DMS 273 treated with DMSO at 0.1 percent for 48 hours (cell line): ENCODE results near the gene SLC45A3.
A peak's percentile ranks its signal among the peaks of the same experiment; 100 is the strongest.
"Not testable (repeated sequence)": the region's sequence is repeated elsewhere in the genome, so short reads cannot be mapped to it uniquely, and the experiment has no call there.

Source experiments
- DNase-seq: peaks from one replicate; lab custom pipeline; 2025; lab: John Stamatoyannopoulos, UW

Gene SLC45A3

GRCh38 chr1:205680073-205680851 is at the start of gene SLC45A3:
Gene SLC45A3 (minus strand): TSS chr1:205680509. CDS start chr1:205664656, 15,853 bp downstream.
- DNase-seq: no peak

GRCh38 chr1:205726619-205727125 is 46.4 kb upstream of the SLC45A3 start:
- DNase-seq: no peak

GRCh38 chr1:205725514-205725913 is 45.2 kb upstream of the SLC45A3 start:
- DNase-seq: no peak

GRCh38 chr1:205720740-205721139 is 40.4 kb upstream of the SLC45A3 start:
- DNase-seq: not testable (repeated sequence)

GRCh38 chr1:205719762-205720161 is 39.5 kb upstream of the SLC45A3 start:
- DNase-seq: no peak

GRCh38 chr1:205719015-205719414 is 38.7 kb upstream of the SLC45A3 start:
- DNase-seq: no peak

- no peak for DNase-seq
Observed at GRCh38 chr1:205716371-205717132, 36.2 kb upstream of the SLC45A3 start.

- DNase-seq: no peak
Observed at GRCh38 chr1:205715628-205716027, 35.3 kb upstream of the SLC45A3 start.

- DNase-seq: no peak
Observed at GRCh38 chr1:205714906-205715246, 34.6 kb upstream of the SLC45A3 start.

- DNase-seq: no peak
Observed at GRCh38 chr1:205714190-205714905, 34.0 kb upstream of the SLC45A3 start.

- peak; percentile 55 for DNase-seq
Observed at GRCh38 chr1:205711105-205712048, 31.1 kb upstream of the SLC45A3 start.

GRCh38 chr1:205710201-205711062 is 30.1 kb upstream of the SLC45A3 start:
- DNase-seq: no peak

GRCh38 chr1:205709640-205710039 is 29.3 kb upstream of the SLC45A3 start:
- DNase-seq: no peak

- DNase-seq: no peak
Observed at GRCh38 chr1:205709059-205709398, 28.7 kb upstream of the SLC45A3 start.

GRCh38 chr1:205706601-205707502 is 26.5 kb upstream of the SLC45A3 start:
- DNase-seq: no peak

- DNase-seq: no peak
Observed at GRCh38 chr1:205704903-205705302, 24.6 kb upstream of the SLC45A3 start.

GRCh38 chr1:205703072-205703471 is 22.8 kb upstream of the SLC45A3 start:
- DNase-seq: no peak

GRCh38 chr1:205701891-205702290 is 21.6 kb upstream of the SLC45A3 start:
- DNase-seq: no peak

GRCh38 chr1:205701420-205701819 is 21.1 kb upstream of the SLC45A3 start:
- DNase-seq: no peak
